HG03342 (cell line): Measurements from ENCODE around the gene VTI1A.

ENCODE experiments used
- ATAC-seq: cut with Tn5 transposase; IDR thresholded peaks from one replicate; pipeline ENCODE4 v1.9.1; 2021; ENCODE audit warnings: mild to moderate bottlenecking, moderate library complexity; ENCODE audit not compliant: unreplicated experiment

VTI1A gene

GRCh38 chr10:112669989-112670388 is 223.0 kb downstream of the VTI1A start:
- no peak for ATAC-seq

GRCh38 chr10:112671743-112672142 is 224.7 kb downstream of the VTI1A start:
- ATAC-seq = no peak

DNA sequence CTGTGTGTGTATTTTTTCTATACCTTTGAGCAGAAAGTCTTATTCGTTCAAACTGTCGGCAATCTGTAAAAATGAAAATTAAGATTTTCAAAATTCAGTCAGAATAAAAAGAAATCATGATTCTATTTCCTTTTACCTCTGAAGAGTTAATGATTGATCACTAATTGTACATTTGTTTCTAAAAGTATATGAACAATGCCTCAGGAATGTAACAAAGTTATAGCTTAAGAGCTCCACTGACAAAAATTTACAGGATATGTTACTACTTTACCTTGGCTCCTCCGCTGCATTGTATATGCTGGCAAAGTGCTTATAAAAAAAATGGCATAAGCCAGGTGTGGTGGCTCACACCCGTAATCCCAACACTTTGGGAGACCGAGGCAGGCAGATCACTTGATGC is 225.7 kb downstream of the VTI1A start:
- no peak for ATAC-seq

DNA sequence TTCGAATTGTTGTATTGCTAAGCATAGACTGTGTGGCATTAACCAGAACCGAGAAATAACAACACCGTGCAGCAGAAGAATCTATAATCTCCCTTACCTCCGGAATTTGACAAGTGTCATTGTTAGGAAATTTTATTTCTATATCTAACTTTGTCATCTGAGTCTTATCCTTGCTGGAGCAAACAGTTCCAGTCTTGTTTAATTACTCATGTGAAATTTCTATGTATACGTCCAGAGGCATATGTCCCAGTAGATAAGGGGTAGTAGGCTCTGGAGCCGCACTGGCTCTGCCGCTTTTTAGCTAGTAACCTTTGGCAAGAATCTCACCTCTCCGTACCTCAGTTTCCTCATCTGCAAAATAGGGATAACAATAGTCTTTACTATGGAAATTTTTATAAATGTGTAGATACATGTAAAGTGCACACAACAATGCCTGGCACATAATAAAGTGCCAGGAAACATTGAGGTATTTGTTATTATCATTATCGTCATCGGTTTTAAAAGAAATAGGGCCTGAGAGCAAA is 228.6 kb downstream of the VTI1A start:
- ATAC-seq = no peak

- no peak for ATAC-seq
Measured at GRCh38 chr10:112677689-112678088, 230.7 kb downstream of the VTI1A start.

DNA sequence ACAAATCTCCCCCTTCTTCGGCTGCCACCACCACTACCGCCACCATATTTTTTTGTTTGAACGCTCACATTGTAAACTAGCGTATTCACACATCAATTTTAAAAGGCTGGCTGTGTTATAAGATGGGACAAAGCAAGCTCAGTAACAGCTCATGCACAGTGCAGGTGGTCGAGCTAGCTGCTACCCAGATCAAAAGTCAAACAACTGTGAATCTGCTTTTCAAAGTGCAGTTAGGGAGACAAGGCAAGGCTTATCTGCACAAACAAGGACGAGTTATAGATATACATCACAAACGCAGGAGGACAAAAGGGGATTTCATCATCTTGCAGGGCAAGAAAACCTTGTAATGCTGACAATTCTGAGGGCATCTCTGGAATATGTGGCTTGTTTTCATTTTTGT is 231.6 kb downstream of the VTI1A start:
- no peak for ATAC-seq

DNA sequence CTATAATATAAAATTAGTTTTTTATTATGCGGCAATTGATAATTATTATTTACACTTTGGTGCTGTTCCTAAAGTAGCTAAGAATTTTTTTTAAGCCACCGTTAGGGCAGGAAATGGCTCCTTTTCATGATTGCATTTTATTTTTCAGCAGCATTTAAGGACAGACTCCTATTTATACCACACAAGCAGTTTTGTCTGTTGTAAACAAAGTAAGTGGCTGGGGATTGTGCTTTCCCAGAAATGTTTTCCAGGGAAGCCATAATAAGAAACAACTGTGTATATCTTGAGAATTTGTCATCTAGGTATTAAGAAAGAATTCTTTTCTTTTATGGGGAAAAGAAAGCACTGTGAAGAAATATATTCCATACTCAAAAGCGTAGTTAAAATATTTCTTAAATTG is 232.0 kb downstream of the VTI1A start:
- no peak for ATAC-seq

DNA sequence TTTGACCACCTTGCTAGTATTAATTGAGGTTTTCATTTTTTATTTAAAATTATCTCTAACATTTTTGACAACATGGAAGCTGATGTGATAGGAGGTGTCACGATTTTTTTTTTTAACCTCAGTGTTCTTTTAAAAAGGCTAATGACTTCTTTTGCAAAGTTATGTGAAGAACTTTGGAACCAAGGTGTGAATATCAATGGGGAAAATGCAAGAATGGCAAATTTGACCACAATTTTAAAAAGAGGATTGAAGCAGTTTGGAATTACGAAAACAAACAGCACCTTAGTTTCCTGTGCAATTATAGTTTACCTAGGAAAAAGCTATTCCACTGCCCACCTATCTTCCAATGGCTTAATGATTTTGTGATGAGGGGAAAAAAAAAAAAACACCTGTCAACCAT is 232.4 kb downstream of the VTI1A start:
- no peak for ATAC-seq

DNA sequence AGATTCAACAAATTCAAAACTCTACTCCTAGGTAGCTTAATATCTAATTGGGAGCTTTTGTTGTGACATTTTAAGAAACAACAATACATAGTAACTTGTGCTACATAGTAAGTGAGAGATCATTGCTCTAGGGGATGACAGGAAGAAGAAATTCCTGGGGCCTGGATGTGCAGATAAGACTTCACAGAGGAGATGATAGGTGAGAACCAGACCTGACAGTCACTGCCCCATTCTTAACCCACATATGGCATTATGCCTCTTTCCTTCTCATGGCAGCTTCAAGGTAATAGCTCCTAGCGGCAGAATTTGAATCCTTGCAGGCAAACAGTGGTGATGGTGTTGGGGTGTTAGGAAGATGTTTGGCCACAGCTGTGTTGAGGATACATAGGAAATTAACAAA is 233.6 kb downstream of the VTI1A start:
- no peak for ATAC-seq

DNA sequence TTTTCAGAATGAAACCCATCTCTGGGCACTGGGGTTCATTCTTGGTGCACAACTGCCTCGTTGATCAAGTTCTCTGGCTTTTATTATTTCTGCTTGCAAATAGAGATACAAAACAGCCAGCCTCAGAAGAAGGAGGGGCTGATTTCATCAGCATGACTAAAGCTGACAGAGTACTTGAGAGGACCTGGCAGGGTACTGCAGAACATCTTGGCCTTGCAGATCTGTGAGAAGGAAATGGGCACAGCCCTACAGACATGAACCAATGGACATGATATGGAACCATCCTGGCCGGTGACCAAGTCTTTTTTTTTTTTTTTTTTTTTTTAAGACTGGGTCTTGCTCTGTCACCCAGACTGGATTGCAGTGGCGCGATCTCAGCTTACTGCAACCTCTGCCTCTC is 240.6 kb downstream of the VTI1A start:
- ATAC-seq = no peak

- no peak for ATAC-seq
Measured at GRCh38 chr10:112689327-112690072, 242.5 kb downstream of the VTI1A start.

GRCh38 chr10:112695539-112695938 is 248.5 kb downstream of the VTI1A start:
- ATAC-seq = no peak

DNA sequence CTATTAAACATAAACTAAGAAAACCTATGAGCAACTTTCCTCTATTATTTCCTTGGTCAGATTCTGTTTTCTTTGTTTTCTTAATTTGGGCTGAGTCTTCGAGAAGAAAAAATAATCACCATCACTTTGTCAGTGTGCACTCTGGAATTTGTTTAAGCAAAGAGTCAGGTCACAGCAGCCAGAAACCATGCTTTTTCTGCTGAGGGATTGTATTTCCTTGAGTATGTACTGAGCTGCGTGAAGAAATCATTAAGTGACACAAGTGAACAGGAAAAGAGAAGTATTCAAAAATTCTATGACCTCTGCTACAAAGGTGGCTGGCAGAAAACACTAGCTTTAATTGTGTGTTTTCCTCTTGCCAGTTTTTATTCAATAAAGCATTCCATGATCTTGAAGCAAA is 249.6 kb downstream of the VTI1A start:
- no peak for ATAC-seq

- no peak for ATAC-seq
Measured at GRCh38 chr10:112698133-112698817, 251.3 kb downstream of the VTI1A start.

DNA sequence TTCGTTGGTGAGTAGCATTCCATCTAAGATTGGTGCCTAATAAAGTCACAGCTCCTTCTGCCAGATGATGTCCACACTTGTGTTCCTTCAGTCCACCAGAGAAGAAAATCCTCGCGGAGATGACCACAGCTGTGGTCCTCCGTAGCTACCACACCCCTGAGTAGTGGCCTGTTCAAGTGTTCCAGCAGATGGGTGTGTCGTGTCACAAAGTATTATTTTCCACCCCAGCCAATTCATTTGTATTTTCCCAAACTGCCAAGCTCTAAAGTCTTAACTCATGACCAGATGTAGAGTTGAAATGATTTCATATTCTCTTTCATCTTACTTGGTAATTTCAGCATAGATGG is 251.8 kb downstream of the VTI1A start:
- no peak for ATAC-seq

DNA sequence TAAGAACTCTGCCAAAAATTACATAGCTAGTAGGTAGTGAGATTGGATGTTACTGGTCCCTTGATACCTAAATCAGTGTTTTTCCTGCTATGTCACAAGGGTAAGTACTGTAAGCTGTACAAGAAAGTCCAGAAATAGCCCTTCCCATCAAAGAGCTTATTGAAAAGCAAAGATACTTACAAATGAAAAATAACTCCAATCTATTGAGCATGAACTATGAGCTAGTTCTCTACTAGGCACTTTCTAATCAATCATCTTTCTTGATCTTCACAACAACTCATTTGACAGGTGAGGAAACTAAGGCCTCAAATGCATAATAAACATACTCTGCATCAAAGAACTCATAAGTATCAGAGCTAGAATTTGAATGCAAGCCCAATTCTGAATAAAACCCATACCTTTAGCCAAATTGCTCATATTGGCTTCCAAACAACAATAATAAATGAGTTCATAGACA is 253.2 kb downstream of the VTI1A start:
- no peak for ATAC-seq

GRCh38 chr10:112701211-112701877 is 254.3 kb downstream of the VTI1A start:
- ATAC-seq = no peak

DNA sequence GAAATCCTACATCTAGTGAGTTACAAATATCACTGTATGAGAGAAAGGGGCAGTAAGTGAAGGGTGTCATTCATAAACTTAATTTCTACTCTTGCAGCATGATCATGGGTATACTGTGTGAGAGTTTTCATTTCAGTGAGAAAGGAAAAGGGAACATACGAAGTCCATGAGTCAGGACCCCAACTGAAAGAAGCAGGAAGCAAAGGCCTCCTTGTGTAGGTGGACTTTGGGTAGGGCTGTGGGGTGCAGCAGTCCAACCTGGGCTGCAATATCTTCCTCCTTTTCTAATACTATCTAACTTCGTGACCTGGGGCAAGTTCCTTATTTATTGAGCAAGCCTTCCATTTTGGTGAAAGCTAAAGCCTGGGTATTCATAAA is 254.9 kb downstream of the VTI1A start:
- ATAC-seq = no peak

GRCh38 chr10:112706577-112706976 is 259.6 kb downstream of the VTI1A start:
- no peak for ATAC-seq

DNA sequence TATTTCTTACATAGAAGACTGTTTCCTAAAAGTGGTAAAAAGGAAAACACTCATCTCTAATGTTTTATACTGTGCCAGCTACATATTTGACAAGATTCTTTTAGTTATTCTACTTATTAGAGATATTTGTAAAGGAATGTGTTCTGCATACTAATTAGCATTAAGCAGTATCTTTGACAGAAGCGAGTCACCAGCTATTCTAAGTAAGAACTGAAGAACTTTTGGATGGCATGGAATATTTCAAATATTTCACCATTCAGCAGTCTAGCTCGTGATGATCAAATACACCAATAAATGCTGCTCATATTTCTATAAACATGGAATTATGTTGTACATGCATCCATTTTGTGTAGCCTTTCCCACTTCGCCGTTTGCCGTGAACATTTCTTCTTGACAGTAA is 261.4 kb downstream of the VTI1A start:
- no peak for ATAC-seq

DNA sequence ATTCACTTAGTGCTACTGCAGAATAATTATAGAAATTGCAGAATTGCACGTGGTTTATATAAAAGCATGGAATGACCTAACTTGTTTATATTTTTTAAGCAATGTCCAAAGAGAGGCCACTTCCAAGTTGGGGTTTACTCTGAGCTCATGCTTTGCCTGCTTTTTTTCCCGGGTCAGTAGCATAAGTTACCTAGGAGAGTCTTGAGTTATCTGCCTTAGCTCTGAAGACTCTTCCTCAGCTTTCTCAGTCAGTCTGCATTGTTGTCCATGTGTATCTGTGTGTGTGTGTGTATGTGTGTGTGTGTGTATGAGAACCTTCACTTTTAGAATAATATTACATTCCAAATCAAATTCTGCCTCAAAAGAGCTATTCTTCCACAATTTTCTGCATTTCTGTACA is 263.5 kb downstream of the VTI1A start:
- no peak for ATAC-seq

- ATAC-seq = no peak
Measured at GRCh38 chr10:112711366-112711765, 264.4 kb downstream of the VTI1A start.
